Ishikawa (cell line): ENCODE results near the gene ABAT.

Experiments
- CREB1 ChIP-seq: IDR thresholded peaks from 2 replicates; pipeline ENCODE4 v1.6.1; 2012; ENCODE audit warnings: low read depth
- EP300 ChIP-seq: IDR thresholded peaks from 2 replicates; pipeline ENCODE4 v1.6.1; 2012; ENCODE audit warnings: borderline replicate concordance
- FOXM1 ChIP-seq: IDR thresholded peaks from 2 replicates; pipeline ENCODE4 v1.6.1; 2012; ENCODE audit warnings: low read depth, borderline replicate concordance
- NFIC ChIP-seq: IDR thresholded peaks from 2 replicates; pipeline ENCODE4 v1.6.1; 2012
- RAD21 ChIP-seq: IDR thresholded peaks from 2 replicates; pipeline ENCODE4 v1.6.1; 2012; ENCODE audit warnings: low read depth
- YY1 ChIP-seq: IDR thresholded peaks from 2 replicates; pipeline ENCODE4 v1.6.1; 2012; ENCODE audit warnings: low read depth
- ZBTB7A ChIP-seq: IDR thresholded peaks from 2 replicates; pipeline ENCODE4 v1.6.1; 2012; ENCODE audit warnings: low read depth
- TF ChIP-seq, protein P1 (sequence below): IDR thresholded peaks from 2 replicates; pipeline ENCODE4 v1.6.1; 2012; ENCODE audit warnings: low read depth, mild to moderate bottlenecking

DNA sequence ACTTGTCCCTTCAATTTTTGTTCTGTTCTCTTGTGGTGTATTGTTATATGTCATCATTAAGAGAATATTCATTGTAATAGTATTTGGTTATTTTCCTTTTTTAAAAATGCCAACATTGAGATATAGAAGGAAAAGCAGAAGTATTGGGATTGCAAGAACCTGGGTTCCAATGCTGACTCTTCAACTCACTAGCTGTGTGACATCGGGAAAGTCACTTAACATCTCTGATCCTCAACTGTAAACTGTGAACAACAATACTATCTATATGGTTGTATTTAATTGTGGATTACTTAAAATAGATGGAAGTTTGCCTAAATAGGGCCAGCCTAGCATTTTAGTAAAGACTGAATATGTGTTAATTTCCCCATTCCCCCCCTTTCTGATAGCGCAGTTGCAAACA, 67.2 kb downstream of the ABAT start:
- no peak for TF ChIP-seq CREB1
- TF ChIP-seq, protein P1, sequence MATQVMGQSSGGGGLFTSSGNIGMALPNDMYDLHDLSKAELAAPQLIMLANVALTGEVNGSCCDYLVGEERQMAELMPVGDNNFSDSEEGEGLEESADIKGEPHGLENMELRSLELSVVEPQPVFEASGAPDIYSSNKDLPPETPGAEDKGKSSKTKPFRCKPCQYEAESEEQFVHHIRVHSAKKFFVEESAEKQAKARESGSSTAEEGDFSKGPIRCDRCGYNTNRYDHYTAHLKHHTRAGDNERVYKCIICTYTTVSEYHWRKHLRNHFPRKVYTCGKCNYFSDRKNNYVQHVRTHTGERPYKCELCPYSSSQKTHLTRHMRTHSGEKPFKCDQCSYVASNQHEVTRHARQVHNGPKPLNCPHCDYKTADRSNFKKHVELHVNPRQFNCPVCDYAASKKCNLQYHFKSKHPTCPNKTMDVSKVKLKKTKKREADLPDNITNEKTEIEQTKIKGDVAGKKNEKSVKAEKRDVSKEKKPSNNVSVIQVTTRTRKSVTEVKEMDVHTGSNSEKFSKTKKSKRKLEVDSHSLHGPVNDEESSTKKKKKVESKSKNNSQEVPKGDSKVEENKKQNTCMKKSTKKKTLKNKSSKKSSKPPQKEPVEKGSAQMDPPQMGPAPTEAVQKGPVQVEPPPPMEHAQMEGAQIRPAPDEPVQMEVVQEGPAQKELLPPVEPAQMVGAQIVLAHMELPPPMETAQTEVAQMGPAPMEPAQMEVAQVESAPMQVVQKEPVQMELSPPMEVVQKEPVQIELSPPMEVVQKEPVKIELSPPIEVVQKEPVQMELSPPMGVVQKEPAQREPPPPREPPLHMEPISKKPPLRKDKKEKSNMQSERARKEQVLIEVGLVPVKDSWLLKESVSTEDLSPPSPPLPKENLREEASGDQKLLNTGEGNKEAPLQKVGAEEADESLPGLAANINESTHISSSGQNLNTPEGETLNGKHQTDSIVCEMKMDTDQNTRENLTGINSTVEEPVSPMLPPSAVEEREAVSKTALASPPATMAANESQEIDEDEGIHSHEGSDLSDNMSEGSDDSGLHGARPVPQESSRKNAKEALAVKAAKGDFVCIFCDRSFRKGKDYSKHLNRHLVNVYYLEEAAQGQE = no peak
- TF ChIP-seq ZBTB7A = no peak
- TF ChIP-seq EP300 = no peak
- TF ChIP-seq NFIC = no peak
- no peak for TF ChIP-seq FOXM1
- TF ChIP-seq RAD21 = no peak
- no peak for TF ChIP-seq YY1
